DMS53 treated with DMSO at 0.1 percent for 48 hours (cell line): ENCODE measurements around the gene OAS2.
A peak's percentile ranks its signal among the peaks of the same experiment; 100 is the strongest.

ENCODE experiments used
- DNase-seq: peaks from one replicate; lab custom pipeline; 2025; ENCODE audit not compliant: unreplicated experiment; lab: John Stamatoyannopoulos, UW

Gene OAS2

GRCh38 chr12:113019025-113019424, 40.7 kb downstream of the OAS2 start:
- DNase-seq, result no peak

DNA sequence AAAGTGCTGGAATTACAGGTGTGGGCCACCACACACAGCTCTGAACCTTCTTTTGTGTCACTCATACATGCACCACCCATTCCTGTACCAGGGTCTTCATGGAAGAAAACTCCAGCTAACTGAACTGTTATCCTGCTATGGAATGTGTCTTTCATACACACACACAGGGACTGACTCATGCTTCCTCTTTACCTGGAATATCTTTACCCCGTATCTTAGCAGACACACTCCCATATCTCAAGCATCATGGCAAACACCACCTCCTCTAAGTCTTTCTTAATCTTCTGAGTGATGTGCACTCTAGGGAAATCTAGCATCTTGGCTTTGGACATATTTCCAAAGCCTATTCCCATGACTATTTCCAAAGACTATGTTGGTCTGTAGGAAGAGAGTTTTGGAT, 43.2 kb downstream of the OAS2 start:
- DNase-seq, result no peak

DNA sequence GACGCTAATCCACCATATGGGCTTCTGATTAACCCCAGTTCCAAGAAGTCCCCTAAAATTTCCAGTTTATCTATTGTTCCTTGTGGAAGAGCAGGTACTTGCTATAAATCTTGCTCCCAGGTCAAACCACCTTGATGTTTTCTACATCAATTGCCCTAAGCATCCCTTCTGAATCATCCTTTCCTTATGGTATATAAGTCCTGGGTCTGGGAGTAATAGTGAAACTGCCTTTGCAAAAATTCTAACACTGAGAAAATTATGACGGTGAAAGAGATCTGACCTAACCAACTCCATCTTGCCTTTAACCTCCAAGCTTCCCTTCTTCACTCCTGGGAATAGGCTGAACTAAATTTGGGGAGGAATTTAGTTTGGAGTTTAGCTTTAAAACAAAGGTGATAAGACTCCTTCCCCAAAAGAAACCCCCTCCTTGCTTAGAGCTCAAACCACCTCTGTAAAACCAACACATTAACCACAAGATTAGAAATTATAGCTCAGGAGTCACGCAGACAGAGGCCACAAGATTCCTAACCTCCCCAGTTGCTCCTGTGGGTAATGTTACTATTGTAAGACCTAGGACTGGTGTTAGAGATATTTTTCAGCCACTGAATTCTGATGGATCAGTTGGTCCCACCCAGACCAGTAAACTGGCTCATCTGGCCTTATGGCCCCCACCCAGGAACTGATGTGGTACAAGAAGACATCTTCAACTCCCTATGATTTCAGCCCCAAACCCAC, 44.4 kb downstream of the OAS2 start:
- no peak for DNase-seq

DNA sequence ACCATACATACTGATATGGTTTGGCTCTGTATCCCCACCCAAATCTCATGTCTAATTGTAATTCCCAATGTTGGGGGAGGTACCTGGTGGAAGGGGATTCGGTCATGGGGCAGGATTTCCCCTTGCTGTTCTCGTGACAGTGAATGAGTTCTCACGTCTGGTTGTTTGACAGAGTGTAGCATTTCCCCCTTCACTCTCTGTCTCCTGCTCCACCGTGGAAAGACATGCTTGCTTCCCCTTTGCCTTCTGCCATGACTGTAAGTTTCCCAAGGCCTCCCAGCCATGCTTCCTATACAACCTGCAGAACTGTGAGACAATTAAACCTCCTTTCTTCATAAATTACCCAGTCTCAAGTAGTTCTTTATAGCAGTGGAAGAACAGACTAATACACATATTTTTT, 49.4 kb downstream of the OAS2 start:
- no peak for DNase-seq

DNA sequence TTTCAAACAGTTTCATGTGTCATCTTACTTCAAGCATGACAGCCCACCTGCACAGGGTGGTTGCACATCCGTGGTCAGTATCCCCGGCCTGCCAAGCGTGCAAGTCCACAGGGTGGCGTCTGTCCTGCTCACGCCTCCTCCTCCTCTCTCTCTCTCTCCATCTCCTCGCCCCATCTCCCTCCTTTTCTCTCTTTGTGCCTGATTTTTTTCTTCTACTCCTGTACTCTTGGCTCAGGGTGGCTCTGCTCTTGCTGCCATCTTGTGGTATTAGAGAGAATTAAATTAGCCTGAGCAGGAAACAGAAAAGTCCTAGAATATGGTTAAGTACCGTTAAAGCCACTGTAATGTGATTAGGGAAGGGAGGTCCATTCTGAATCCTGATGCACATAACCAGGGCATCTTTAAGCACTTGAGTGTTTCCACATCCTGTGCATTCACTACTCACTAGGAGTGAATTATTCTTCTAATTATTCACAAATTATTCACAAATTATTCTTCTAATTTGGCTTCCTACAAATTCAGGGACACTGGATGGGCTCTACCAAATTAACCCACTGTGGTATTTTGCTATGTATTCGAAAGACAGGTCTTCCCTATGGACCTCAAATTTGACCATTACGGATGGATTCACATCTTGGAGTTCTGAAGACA, 52.7 kb downstream of the OAS2 start:
- DNase-seq, result peak; percentile 87

DNA sequence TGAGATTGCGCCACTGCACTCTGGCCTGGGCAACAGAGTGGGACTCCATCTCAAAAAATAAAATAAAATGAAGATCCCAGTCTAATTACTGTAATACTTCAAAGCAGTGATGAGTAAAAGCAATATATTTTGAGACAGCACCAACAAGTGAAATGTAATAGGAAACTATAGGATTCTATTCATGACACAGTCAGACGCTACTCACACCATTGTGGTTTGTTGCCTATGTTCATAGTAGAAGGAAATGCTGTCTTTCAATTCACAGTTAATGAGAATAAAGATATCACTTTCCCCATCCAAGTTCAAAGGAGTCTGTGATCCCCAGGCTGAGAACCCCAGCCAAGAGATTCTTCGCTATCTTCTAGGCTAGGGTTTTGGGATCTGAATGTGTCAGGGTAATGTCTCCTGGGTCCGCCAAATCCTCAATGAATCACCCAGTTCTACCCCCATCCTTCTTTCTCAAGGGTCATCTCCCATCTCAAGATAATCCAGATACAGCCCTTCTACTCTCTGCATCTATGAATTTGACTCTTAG, 61.7 kb downstream of the OAS2 start:
- no peak for DNase-seq

DNA sequence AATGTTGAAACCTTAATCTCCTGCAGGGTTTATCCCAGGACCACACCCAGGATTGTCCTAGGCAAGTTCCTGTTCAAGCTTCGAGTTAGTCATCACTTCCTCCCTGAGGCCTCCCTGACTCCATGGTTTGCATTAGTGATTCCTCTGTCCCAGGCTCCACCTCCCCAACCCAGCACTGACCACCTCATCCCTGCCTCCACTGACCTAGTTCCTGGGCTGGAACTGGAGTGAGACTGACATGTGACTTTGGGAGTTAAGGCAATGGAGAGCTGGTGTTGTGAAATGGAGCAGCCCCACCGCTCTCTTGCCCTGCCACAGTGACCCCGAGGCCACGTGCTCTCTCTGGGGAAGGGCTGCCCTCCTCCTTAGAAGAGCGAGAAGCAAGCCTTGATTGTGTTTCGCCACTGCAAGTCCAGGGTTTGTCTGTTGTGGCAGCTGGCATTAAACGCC, 62.4 kb downstream of the OAS2 start:
- DNase-seq, result peak; percentile 26

GRCh38 chr12:113041560-113041959, 63.2 kb downstream of the OAS2 start:
- no peak for DNase-seq

- DNase-seq, result peak; percentile 57
Observed at GRCh38 chr12:113043240-113043639, 64.9 kb downstream of the OAS2 start.

DNA sequence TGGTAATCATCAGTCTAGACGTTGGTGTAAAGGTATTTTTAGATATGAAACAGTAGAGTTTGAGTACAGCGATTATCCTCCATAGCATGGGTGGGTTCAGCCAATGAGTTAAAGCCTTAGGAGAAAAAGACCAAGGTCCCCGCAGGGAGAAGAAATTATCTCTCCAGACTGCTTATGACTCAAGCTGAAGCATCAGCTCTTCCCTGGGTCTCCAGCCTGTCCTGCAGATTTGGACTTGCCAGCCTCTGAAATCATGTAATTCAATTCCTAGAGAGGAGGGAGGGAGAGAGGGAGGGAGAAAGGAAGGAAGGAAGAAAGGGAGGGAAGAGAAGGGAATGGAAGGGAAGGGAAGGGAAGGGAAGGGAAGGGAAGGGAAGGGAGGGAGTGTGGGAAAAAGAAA, 66.2 kb downstream of the OAS2 start:
- no peak for DNase-seq

DNA sequence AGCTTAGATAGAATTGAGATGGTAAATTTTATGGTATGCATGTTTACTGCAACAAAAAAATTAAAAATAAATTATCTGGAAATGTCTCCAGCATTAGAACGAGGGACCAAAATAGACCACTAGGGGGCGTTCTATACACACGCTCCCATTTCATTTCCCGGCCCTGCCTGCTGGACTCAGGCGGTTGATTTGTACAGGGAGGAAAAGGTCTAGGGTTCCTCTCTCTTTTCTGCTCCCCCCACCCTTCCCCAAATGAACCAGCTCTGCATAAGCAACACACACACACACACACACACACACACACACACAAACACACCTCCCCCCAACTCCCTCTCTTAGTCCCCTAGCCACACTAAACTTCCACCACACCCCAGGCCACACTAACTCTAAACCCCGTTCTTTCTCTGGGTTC, 70.4 kb downstream of the OAS2 start:
- peak; percentile 63 for DNase-seq

- peak; percentile 14 for DNase-seq
Observed at GRCh38 chr12:113049976-113050742, 71.8 kb downstream of the OAS2 start.

DNA sequence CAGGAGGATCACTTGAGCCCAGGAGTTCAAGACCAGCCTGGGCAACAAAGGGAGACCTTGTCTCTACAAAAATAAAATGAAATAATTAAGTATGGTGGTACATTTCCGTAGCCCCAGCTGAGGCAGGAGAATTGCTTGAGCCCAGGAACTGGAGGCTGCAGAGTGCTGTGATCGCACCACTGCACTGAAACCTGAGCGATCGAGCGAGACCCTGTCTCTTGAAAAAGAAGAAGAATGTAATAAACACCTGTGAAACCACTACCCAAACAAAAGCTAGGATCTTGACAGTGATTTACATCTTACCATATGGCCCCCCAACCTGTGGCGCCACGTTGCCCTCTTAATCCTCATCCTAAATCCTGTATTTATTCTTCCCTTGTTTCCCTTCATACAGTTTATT, 72.5 kb downstream of the OAS2 start:
- no peak for DNase-seq

DNA sequence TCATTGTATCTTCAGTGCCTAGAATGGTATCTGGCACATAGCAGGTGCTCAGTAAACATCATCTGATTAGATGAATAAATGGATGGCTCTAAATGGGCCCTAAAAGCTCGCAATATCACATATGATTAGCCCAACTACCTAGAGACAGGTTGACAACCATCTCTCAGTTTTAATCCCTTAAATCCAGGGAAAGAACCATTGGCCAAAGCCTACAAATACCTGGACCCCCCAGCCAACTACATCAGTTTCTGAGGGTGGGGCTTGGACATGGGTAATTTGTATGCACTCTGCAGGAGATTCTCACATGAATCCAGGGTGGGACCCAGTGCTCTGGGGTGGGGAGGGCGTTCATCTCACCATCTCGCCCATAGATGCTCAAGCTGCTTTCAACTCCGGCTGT, 73.4 kb downstream of the OAS2 start:
- no peak for DNase-seq

DNA sequence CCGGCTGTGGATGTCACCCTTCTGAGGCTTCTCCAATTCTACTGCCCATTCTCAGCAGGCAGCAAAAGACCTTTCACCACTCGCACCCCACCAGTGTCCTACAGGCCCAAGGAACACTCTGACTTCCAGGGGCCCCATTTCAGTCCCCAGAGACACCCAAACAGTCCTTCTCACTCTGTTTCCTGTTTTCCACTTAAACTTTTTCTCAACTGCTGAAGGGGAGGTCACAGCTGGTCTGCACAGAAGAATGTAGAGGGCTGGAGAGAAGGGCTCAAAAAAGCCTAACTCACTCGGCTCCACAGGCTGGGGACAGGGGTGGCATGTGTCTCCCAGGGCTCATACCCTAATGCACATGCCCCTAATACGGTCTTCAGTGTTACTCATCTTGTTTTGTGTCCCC, 74.0 kb downstream of the OAS2 start:
- no peak for DNase-seq

DNA sequence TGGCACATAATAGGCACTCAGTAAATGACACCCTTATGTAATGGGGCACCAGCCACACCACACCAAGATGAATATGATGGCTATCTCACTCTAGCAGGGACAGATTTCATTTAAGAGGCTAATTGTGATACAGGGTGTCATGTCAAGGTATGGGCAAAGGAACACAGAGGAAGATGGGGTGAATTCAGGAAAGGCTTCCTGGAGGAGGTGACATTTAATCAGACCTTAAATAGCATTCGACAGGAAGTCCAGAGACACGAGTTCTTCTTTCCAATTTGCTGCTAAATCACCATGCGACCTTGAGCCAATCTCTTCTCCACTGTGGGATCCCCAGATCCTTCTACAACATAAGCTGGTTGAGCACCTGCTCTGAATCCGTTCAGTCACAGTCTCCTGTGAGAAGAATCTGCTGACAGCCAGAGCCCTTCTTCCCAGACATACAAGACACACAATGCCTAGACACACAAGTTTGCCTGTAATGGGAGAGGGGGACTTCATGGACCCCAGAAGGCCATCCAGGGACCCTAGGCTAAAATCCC, 76.7 kb downstream of the OAS2 start:
- DNase-seq, result no peak

DNA sequence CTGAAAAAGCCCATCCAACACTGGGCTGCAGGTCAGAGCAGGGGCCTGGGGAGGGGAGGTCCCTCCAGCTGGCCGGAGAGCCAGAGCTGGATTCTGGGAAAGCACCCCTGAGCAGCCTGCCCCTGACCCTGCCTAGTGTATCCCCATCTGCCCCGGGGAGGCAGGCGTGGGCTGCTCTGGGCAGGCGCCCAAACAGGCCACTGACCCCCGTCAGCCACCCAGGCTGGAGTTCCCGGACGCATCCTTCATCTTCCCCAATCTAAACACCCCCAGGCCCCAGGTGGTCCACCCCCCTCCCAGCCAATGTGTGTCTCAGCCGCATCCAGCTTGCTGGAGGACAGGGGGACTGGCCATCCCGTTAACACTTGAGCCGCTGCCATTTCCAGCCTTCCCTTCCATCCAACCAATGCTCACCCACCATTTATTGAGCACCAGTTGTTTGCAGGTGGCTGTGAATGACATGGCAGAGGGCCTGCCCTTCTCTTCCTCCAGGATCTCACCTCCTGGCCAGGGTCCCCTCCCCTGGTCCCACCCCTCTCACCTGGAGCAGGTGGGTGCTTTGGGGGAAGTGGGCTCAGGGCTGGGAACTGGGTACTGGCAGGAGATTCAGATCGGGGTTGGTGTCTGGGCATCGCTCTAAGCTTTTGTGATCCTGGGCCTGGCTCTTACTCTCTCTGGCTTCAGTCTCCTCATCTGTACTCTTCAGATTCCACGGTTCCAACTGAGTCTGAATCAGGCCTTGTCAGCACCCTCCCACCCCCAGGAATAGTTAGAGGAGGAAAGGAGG, 77.5 kb downstream of the OAS2 start:
- DNase-seq, result no peak

- DNase-seq, result no peak
Observed at GRCh38 chr12:113056381-113056630, 78.0 kb downstream of the OAS2 start.

GRCh38 chr12:113056631-113057488, 78.5 kb downstream of the OAS2 start, which contains the start of gene DTX1:
DTX1 (plus strand) TSS chr12:113056730; CDS start chr12:113058193, 1,463 bp downstream.
- DNase-seq, result no peak
